Measurements from ENCODE around the gene CCDC201.
"Not testable (repeated sequence)": the region's sequence is repeated elsewhere in the genome, so short reads cannot be mapped to it uniquely, and the experiment has no call there.

- TF ChIP-seq POLR2AphosphoS5 (IDR thresholded peaks at IDR 0.05; ENCODE audit: borderline replicate concordance, low read depth, low read length); EZH2 (IDR thresholded peaks at IDR 0.05): not testable (repeated sequence)
Observed at GRCh38 chr7:45832433-45833177, 40.3 kb downstream of the CCDC201 start.
